Liver (tissue), 9 donors: ENCODE results near the gene ACTL9. TPM values are rescaled to one million over a fixed set of nuclear protein-coding genes. Genes with fewer than 3 reads are reported as not detected.

ENCODE experiments used
- DNase-seq: peaks from one replicate; pipeline ENCODE4 v3.0.0-alpha.2; 2017; ENCODE audit warnings: low spot score
- H3K27ac ChIP-seq, 2 donors: one replicate each; pipeline ENCODE4 v1.7.0; 2013; ENCODE audit warnings: inconsistent platforms in 2 of 2, low read length in 2 of 2, control low read depth in 1 of 2, low read depth in 1 of 2, mild to moderate bottlenecking in 1 of 2
- H3K27me3 ChIP-seq, 4 donors: one replicate each; pipeline versions ENCODE4 v1.6.1 to v1.7.0; 2013; ENCODE audit warnings: low read length in 3 of 4, inconsistent platforms in 1 of 4, mild to moderate bottlenecking in 1 of 4, moderate library complexity in 1 of 4; ENCODE audit not compliant: control insufficient read depth in 4 of 4, insufficient read depth in 4 of 4
- H3K36me3 ChIP-seq, 4 donors: one replicate each; pipeline versions ENCODE4 v1.6.1 to v1.7.0; 2013; ENCODE audit warnings: low read length in 3 of 4, mild to moderate bottlenecking in 3 of 4, low read depth in 1 of 4, moderate library complexity in 1 of 4; ENCODE audit not compliant: control insufficient read depth in 4 of 4, insufficient read depth in 3 of 4
- H3K4me1 ChIP-seq, 4 donors: one replicate each; pipeline versions ENCODE4 v1.6.1 to v1.7.0; 2013; ENCODE audit warnings: low read length in 3 of 4, mild to moderate bottlenecking in 3 of 4, moderate library complexity in 1 of 4; ENCODE audit not compliant: control insufficient read depth in 4 of 4, insufficient read depth in 4 of 4
- H3K4me3 ChIP-seq, 3 donors: one replicate each; pipeline versions ENCODE4 v1.6.1 to v1.7.0; 2013; ENCODE audit warnings: low read length in 3 of 3, control low read depth in 1 of 3, low read depth in 1 of 3, mild to moderate bottlenecking in 1 of 3
- H3K9ac ChIP-seq, 2 donors: one replicate each; pipeline ENCODE4 v1.7.0; 2013; ENCODE audit warnings: low read length in 2 of 2, mild to moderate bottlenecking in 2 of 2, moderate library complexity in 2 of 2, control low read depth in 1 of 2, low read depth in 1 of 2
- H3K9me3 ChIP-seq, 4 donors: one replicate each; pipeline versions ENCODE4 v1.6.1 to v1.7.0; 2013; ENCODE audit warnings: low read length in 3 of 4; ENCODE audit not compliant: control insufficient read depth in 4 of 4
- EGR1 ChIP-seq, 2 donors: IDR thresholded peaks; 2 replicates each; pipeline ENCODE4 v1.6.1; 2016 to 2018; ENCODE audit warnings: antibody characterized with exemption in 2 of 2, low read depth in 2 of 2
- FOXA1 ChIP-seq: IDR thresholded peaks from 2 replicates; pipeline ENCODE4 v1.6.1; 2016; ENCODE audit warnings: antibody characterized with exemption
- FOXA2 ChIP-seq: IDR thresholded peaks from 2 replicates; pipeline ENCODE4 v1.6.1; 2016; ENCODE audit warnings: antibody characterized with exemption
- HNF4A ChIP-seq, 2 donors: conservative IDR thresholded peaks; 2 replicates each; pipeline ENCODE4 v1.6.1; 2016; ENCODE audit warnings: antibody characterized with exemption in 2 of 2, mild to moderate bottlenecking in 2 of 2
- HNF4G ChIP-seq: IDR thresholded peaks from 2 replicates; pipeline ENCODE4 v1.6.1; 2016; ENCODE audit warnings: antibody characterized with exemption
- JUND ChIP-seq, 2 donors: IDR thresholded peaks; 2 replicates each; pipeline ENCODE4 v1.6.1; 2016; ENCODE audit warnings: antibody characterized with exemption in 2 of 2
- REST ChIP-seq: IDR thresholded peaks from 2 replicates; pipeline ENCODE4 v1.6.1; 2016; ENCODE audit warnings: antibody characterized with exemption, mild to moderate bottlenecking
- RXRA ChIP-seq, 2 donors: IDR thresholded peaks; 2 replicates each; pipeline ENCODE4 v1.6.1; 2017 to 2018; ENCODE audit warnings: antibody characterized with exemption in 2 of 2, mild to moderate bottlenecking in 1 of 2
- SP1 ChIP-seq: IDR thresholded peaks from 2 replicates; pipeline ENCODE4 v1.6.1; 2018; ENCODE audit warnings: antibody characterized with exemption, mild to moderate bottlenecking
- TAF1 ChIP-seq: conservative IDR thresholded peaks from 2 replicates; pipeline ENCODE4 v1.6.1; 2016; ENCODE audit warnings: antibody characterized with exemption, mild to moderate bottlenecking
- YY1 ChIP-seq: IDR thresholded peaks from 2 replicates; pipeline ENCODE4 v1.6.1; 2016; ENCODE audit warnings: antibody characterized with exemption, mild to moderate bottlenecking
- ZBTB33 ChIP-seq: IDR thresholded peaks from 2 replicates; pipeline ENCODE4 v1.6.1; 2016; ENCODE audit warnings: antibody characterized with exemption
- WGBS: extraction: QIAGEN DNeasy Blood & Tissue Kit; methylation state at CpG from one replicate; pipeline ENCODE4 v1.1.7; 2013; 5-methylcytosine and 5-hydroxymethylcytosine counted together
- polyA plus RNA-seq, 2 donors: library from polyadenylated mRNA; stranded (reverse) in 1 of 2; unstranded in 1 of 2; fragments of 200-250 nt in 1 of 2; fragments of >200 nt in 1 of 2; fragmentation: Nextera tagmentation in 1 of 2; extraction: Ambion mirVana in 1 of 2; gene quantifications; one replicate each; pipeline versions ENCODE4 v1.2.1 to v1.2.3, GENCODE V29; 2013 to 2015
- total RNA-seq, 2 donors: library from RNA; depleted of rRNA; stranded (reverse); fragments of >200 nt; gene quantifications; one replicate each; pipeline ENCODE4 v1.2.3, GENCODE V29; 2014
- TF ChIP-seq, protein P1 (sequence below): IDR thresholded peaks from 2 replicates; pipeline ENCODE4 v1.6.1; 2016; ENCODE audit warnings: antibody characterized with exemption
- TF ChIP-seq, protein P2 (sequence below): fragments of 150-350 bp; IDR thresholded peaks from 2 replicates; pipeline ENCODE4 v1.5.1; 2017; ENCODE audit warnings: improper control_type of control experiment, low read depth, low read length; ENCODE audit not compliant: missing input control
- TF ChIP-seq, protein P3 (sequence below): IDR thresholded peaks from 2 replicates; pipeline ENCODE4 v1.6.1; 2016; ENCODE audit warnings: antibody characterized with exemption
- donor health status: healthy.
- donor health status: healthy.
- donor health status: healthy.
- donor health status: healthy.
- donor health status: healthy.

ACTL9 gene
- total and polyA plus RNA-seq, 4 donors, result not detected

GRCh38 chr19:8664671-8665057 is 33.9 kb downstream of the ACTL9 start (continued):
- TF ChIP-seq, protein P1, sequence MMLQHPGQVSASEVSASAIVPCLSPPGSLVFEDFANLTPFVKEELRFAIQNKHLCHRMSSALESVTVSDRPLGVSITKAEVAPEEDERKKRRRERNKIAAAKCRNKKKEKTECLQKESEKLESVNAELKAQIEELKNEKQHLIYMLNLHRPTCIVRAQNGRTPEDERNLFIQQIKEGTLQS, result no peak
- TF ChIP-seq HNF4G (no peak), EGR1 (IDR thresholded peaks at IDR 0.05; ENCODE audit: low read depth in 2 of 2) (no peak), FOXA1 (no peak), HNF4A (conservative IDR thresholded peaks at IDR 0.05) (no peak), YY1 (no peak), TAF1 (no peak)

GRCh38 chr19:8663920-8664670 is 34.5 kb downstream of the ACTL9 start:
- TF ChIP-seq JUND (IDR thresholded peaks at IDR 0.05), result no peak
- TF ChIP-seq ZBTB33, result no peak
- TF ChIP-seq SP1, result no peak
- no peak for TF ChIP-seq FOXA2
- no peak for TF ChIP-seq REST
- TF ChIP-seq HNF4A (conservative IDR thresholded peaks at IDR 0.05), result no peak
- Histone ChIP-seq H3K27ac (no peak overlapping the region), H3K4me1 (no peaks in the 10 kb centered on the region), H3K4me3 (no peak overlapping the region), H3K27me3 (no peaks in the 10 kb centered on the region), H3K9me3 (no peaks in the 10 kb centered on the region), H3K9ac (no peak overlapping the region), H3K36me3 (no peaks in the 10 kb centered on the region)
- no peak for DNase-seq
- WGBS, result 35% methylated on average over 22 of the region's 22 CpGs

DNA sequence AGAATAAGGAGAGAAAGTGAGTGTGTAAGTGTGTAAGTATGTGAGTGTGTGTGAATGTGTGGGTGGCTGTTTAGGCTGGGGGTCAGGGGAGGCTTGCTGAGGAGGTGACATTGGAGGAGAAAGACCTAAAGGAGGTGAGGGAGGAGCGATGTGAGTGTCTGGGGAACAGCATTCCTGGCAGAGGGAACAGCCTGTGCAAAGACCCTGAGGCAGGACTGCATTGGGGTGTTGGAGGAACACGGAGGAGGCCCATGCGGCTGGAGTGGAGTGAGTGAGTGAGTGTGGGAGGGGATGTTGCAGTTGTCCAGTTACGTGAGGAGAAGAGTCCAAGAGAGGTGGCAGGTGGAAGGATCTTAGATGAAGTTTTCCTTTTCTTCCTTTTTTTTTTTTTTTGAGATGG is 36.3 kb downstream of the ACTL9 start:
- Histone ChIP-seq H3K36me3 (no peaks in the 10 kb centered on the region), H3K27me3 (no peaks in the 10 kb centered on the region), H3K27ac (no peak overlapping the region), H3K9me3 (no peaks in the 10 kb centered on the region), H3K4me3 (no peak overlapping the region), H3K4me1 (no peaks in the 10 kb centered on the region), H3K9ac (no peak overlapping the region)
- DNase-seq, result no peak
- 81% methylated on average over 4 of the region's 4 CpGs for WGBS
- no peak for TF ChIP-seq SP1
- TF ChIP-seq HNF4G, result no peak
- TF ChIP-seq JUND (IDR thresholded peaks at IDR 0.05), result no peak
- TF ChIP-seq, protein P2, sequence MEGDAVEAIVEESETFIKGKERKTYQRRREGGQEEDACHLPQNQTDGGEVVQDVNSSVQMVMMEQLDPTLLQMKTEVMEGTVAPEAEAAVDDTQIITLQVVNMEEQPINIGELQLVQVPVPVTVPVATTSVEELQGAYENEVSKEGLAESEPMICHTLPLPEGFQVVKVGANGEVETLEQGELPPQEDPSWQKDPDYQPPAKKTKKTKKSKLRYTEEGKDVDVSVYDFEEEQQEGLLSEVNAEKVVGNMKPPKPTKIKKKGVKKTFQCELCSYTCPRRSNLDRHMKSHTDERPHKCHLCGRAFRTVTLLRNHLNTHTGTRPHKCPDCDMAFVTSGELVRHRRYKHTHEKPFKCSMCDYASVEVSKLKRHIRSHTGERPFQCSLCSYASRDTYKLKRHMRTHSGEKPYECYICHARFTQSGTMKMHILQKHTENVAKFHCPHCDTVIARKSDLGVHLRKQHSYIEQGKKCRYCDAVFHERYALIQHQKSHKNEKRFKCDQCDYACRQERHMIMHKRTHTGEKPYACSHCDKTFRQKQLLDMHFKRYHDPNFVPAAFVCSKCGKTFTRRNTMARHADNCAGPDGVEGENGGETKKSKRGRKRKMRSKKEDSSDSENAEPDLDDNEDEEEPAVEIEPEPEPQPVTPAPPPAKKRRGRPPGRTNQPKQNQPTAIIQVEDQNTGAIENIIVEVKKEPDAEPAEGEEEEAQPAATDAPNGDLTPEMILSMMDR, result no peak
- TF ChIP-seq HNF4A (conservative IDR thresholded peaks at IDR 0.05), result no peak
- TF ChIP-seq FOXA1, result no peak
- TF ChIP-seq, protein P3, sequence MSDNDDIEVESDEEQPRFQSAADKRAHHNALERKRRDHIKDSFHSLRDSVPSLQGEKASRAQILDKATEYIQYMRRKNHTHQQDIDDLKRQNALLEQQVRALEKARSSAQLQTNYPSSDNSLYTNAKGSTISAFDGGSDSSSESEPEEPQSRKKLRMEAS, result no peak
- no peak for TF ChIP-seq RXRA (IDR thresholded peaks at IDR 0.05)
- TF ChIP-seq, protein P1, result no peak
- TF ChIP-seq YY1, result no peak
- no peak for TF ChIP-seq REST
